Tibial artery (tissue), 4 donors: ENCODE results near the gene FAM168A.

Source experiments
- DNase-seq, 2 donors: peaks; one replicate each; pipeline ENCODE4 v3.0.0-alpha.2; 2019
- H3K27ac ChIP-seq, 2 donors: fragments of 200-600 bp; sonication (generic) in 1 of 2; 1 replicate in 1 of 2; 2 replicates in 1 of 2; pipeline ENCODE4 v1.5.1; 2018 to 2019; ENCODE audit warnings: mild to moderate bottlenecking in 1 of 2
- H3K27me3 ChIP-seq, 2 donors: fragments of 200-600 bp; sonication (generic) in 1 of 2; one replicate each; pipeline versions ENCODE4 v1.5.1 to v1.6.0; 2016 to 2019
- H3K36me3 ChIP-seq, 3 donors: fragments of 200-600 bp; sonication (generic) in 2 of 3; one replicate each; pipeline ENCODE4 v1.5.1; 2016 to 2019; ENCODE audit warnings: mild to moderate bottlenecking in 2 of 3
- H3K4me1 ChIP-seq, 4 donors: fragments of 200-600 bp; sonication (generic) in 2 of 4; 1 replicate in 3 of 4; 2 replicates in 1 of 4; pipeline ENCODE4 v1.5.1; 2016 to 2019
- H3K4me3 ChIP-seq, 2 donors: fragments of 200-600 bp; sonication (generic) in 1 of 2; 1 replicate in 1 of 2; 2 replicates in 1 of 2; pipeline ENCODE4 v1.5.1; 2018 to 2019; ENCODE audit warnings: mild to moderate bottlenecking in 2 of 2
- H3K9me3 ChIP-seq, 3 donors: fragments of 200-600 bp; sonication (generic) in 1 of 3; one replicate each; pipeline ENCODE4 v1.5.1; 2016 to 2019
- intact Hi-C: fragments of 100-400 bp; cut with DNase I; formaldehyde crosslinking; loops from one replicate; pipeline ENCODE4 v1.15.0; 2023; ENCODE audit warnings: low total_unique reads
- TF ChIP-seq, protein P1 (sequence below), 2 experiments: fragments of 200-600 bp in 1 of 2; fragments of 450-650 bp in 1 of 2; IDR thresholded peaks; one replicate each; pipeline ENCODE4 v1.5.1; 2017 to 2019; ENCODE audit warnings: antibody characterized with exemption in 2 of 2, mild to moderate bottlenecking in 1 of 2, moderate library complexity in 1 of 2

The FAM168A gene

DNA sequence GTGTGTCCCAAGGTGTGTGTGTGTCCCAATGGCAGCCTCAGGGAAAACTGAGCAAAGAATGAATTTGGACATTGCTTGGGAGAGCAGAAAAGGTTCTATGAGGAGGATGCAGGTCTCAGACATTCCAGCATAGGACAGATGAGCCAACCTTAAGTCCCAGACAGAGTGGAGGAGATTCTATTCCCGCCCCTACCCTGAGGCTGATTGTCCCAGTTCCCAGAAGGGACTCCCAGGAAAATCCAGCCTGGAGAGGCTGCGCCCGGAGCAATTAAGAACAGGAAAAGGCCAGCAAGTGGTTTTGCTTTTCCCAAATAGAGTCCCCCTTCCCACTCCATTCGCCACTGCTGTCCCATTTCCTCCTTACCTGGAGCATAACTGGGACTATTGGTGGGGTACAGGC, 167.6 kb downstream of the FAM168A start:
- H3K36me3 ChIP-seq = peaks cover 0 to 6% (median 3%) of the 10 kb centered on the region in 3 donors
- no peak overlapping the region for H3K4me3 ChIP-seq
- DNase-seq = no peak
- TF ChIP-seq, protein P1, sequence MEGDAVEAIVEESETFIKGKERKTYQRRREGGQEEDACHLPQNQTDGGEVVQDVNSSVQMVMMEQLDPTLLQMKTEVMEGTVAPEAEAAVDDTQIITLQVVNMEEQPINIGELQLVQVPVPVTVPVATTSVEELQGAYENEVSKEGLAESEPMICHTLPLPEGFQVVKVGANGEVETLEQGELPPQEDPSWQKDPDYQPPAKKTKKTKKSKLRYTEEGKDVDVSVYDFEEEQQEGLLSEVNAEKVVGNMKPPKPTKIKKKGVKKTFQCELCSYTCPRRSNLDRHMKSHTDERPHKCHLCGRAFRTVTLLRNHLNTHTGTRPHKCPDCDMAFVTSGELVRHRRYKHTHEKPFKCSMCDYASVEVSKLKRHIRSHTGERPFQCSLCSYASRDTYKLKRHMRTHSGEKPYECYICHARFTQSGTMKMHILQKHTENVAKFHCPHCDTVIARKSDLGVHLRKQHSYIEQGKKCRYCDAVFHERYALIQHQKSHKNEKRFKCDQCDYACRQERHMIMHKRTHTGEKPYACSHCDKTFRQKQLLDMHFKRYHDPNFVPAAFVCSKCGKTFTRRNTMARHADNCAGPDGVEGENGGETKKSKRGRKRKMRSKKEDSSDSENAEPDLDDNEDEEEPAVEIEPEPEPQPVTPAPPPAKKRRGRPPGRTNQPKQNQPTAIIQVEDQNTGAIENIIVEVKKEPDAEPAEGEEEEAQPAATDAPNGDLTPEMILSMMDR (IDR thresholded peaks at IDR 0.05) = no peak
- intact Hi-C loops = no loop called here
- no peaks in the 10 kb centered on the region for H3K9me3 ChIP-seq
- H3K27me3 ChIP-seq = no peaks in the 10 kb centered on the region
- H3K4me1 ChIP-seq = peaks cover 0 to 32% (median 7%) of the 10 kb centered on the region in 4 donors
- no peak overlapping the region for H3K27ac ChIP-seq

- TF ChIP-seq, protein P1 (IDR thresholded peaks at IDR 0.05) = no peak
- intact Hi-C loops = no loop called here
Observed at GRCh38 chr11:73429121-73429750, 168.7 kb downstream of the FAM168A start.

DNA sequence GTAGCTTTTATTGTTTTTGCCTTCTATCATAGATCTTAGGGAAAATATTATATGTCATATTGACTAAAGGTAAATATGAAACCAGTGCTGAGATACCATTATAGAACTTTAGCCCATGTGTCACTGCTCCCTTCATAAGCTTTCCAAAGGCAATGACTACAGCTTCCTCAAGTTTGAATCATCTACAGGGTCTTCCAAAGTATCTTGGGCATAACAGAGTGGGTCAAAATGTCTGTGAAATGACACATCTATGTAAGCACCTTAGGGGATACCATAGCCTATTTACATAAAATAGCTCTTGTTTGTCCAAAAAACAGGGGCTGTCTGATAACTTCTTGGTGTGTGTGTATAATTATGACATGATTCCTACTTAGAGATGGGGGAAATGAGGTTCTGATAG, 169.2 kb downstream of the FAM168A start:
- H3K4me1 ChIP-seq = peaks cover 0 to 32% (median 7%) of the 10 kb centered on the region in 4 donors
- H3K27me3 ChIP-seq = no peaks in the 10 kb centered on the region
- DNase-seq = no peak
- no peaks in the 10 kb centered on the region for H3K9me3 ChIP-seq
- H3K27ac ChIP-seq = no peak overlapping the region
- peaks cover 0 to 6% (median 3%) of the 10 kb centered on the region in 3 donors for H3K36me3 ChIP-seq
- intact Hi-C loops = no loop called here
- TF ChIP-seq, protein P1 (IDR thresholded peaks at IDR 0.05) = no peak
- H3K4me3 ChIP-seq = no peak overlapping the region

More at GRCh38 chr11:73429121-73429750, 168.7 kb downstream of the FAM168A start:
- H3K27me3 ChIP-seq = no peaks in the 10 kb centered on the region
- H3K9me3 ChIP-seq = no peaks in the 10 kb centered on the region
- H3K27ac ChIP-seq = no peak overlapping the region
- no peak for DNase-seq
- H3K4me3 ChIP-seq = no peak overlapping the region
- peaks cover 0 to 32% (median 7%) of the 10 kb centered on the region in 4 donors for H3K4me1 ChIP-seq
- H3K36me3 ChIP-seq = peaks cover 0 to 6% (median 3%) of the 10 kb centered on the region in 3 donors

GRCh38 chr11:73428227-73428626, 169.7 kb downstream of the FAM168A start:
- H3K4me3 ChIP-seq = no peak overlapping the region
- TF ChIP-seq, protein P1 (IDR thresholded peaks at IDR 0.05) = no peak
- no peaks in the 10 kb centered on the region for H3K9me3 ChIP-seq
- intact Hi-C loops = no loop called here
- no peaks in the 10 kb centered on the region for H3K27me3 ChIP-seq
- H3K4me1 ChIP-seq = peaks cover 0 to 32% (median 7%) of the 10 kb centered on the region in 4 donors
- no peak for DNase-seq
- H3K27ac ChIP-seq = no peak overlapping the region
- H3K36me3 ChIP-seq = peaks cover 0 to 6% (median 3%) of the 10 kb centered on the region in 3 donors

DNA sequence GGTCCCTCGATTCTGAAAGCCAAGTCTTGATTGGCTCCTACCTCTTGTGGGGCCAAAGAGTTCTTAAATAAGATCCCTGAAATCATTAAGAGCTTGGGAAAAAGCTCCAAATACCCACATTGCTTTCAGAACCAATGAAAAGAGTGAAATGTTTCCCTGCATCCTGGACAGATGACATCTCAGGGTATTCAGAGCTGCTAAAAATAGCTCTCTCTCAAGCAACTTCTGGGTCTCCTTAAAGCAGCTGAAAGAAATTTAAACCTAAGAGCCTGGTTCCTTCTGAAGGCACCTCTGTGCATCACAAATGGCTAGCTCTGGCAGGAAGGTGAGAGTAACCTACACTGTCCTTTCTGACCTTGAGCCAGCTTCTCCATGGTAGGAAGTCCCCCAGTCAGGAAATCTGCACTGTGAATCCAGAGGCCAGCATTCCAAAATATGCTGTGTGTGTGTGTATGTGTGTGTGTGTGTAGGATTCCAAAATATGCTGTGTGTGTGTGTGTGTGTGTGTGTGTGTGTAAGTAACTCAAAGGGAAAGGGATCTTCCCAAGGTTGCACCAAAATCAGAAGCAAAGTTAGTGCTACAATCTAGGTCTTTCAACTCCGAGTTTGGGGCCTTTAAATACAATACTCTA, 171.6 kb downstream of the FAM168A start:
- intact Hi-C loops = no loop called here
- DNase-seq = no peak
- TF ChIP-seq, protein P1 (IDR thresholded peaks at IDR 0.05) = no peak

More for the DNA sequence above, 171.6 kb downstream of the FAM168A start:
- Histone ChIP-seq H3K36me3 (peaks cover 0 to 6% (median 3%) of the 10 kb centered on the region in 3 donors), H3K4me1 (peaks cover 0 to 32% (median 7%) of the 10 kb centered on the region in 4 donors), H3K9me3 (no peaks in the 10 kb centered on the region), H3K27me3 (no peaks in the 10 kb centered on the region), H3K27ac (peak overlapping the region in 1 of 2 donors; percentile 36), H3K4me3 (no peak overlapping the region)
